GM06990 (cell line): Measurements from ENCODE around the gene LDB3.

ENCODE experiments used
- DNase-seq: peaks from one replicate; pipeline ENCODE4 v3.0.0-alpha.2; 2011; ENCODE audit not compliant: insufficient read length; ENCODE audit errors: extremely low read depth
- H3K27me3 ChIP-seq: replicated peaks from 2 replicates; pipeline ENCODE4 v1.6.0; 2011; ENCODE audit warnings: low read length; ENCODE audit not compliant: control insufficient read depth, insufficient read depth
- H3K36me3 ChIP-seq: 2 replicates; pipeline ENCODE4 v1.5.1; 2011; ENCODE audit warnings: low read length; ENCODE audit not compliant: control insufficient read depth, insufficient read depth
- H3K4me3 ChIP-seq: replicated peaks from 2 replicates; pipeline ENCODE4 v1.5.1; 2011; ENCODE audit warnings: low read depth, mild to moderate bottlenecking, control low read depth, low read length
- TF ChIP-seq, protein P1 (sequence below): IDR thresholded peaks from 2 replicates; pipeline ENCODE4 v1.5.1; 2011; ENCODE audit warnings: low read length, control low read depth, mild to moderate bottlenecking, inconsistent platforms; ENCODE audit not compliant: insufficient read depth, poor library complexity, severe bottlenecking

Gene LDB3

DNA sequence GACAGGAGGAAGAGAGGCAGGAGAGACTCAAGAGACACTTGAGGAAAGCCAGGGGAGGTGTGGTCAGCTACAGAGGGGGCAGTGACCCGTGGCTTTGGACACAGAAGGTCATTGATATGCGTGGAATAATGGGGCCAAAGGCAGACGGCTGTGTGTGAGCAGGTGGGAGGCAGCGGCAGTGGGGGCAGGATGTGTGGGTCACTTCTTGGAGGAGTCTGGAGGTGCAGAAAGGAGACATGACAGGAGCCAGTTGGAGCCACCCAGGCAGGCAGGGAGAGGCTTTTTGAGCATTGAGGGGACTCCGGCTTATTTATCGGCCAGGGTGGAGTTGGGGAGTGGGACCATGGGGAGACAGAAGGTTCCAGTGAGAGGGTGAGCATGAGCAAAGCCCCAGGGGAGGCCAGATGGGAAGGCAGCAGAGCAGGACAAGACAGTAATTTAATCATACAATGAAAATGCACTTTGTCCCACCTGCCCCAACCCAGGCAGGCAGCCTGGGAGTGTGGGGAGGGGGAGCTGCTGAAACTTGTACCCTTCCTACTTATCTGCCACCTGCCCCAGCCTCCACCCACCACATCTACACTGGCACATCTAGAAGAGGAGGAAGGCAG, 5.0 kb downstream of the LDB3 start:
- DNase-seq, result no peak
- no peaks in the 10 kb centered on the region for H3K36me3 ChIP-seq
- peaks cover 1% of the 10 kb centered on the region; the same call in 1 of the 2 replicates for H3K27me3 ChIP-seq
- TF ChIP-seq, protein P1, sequence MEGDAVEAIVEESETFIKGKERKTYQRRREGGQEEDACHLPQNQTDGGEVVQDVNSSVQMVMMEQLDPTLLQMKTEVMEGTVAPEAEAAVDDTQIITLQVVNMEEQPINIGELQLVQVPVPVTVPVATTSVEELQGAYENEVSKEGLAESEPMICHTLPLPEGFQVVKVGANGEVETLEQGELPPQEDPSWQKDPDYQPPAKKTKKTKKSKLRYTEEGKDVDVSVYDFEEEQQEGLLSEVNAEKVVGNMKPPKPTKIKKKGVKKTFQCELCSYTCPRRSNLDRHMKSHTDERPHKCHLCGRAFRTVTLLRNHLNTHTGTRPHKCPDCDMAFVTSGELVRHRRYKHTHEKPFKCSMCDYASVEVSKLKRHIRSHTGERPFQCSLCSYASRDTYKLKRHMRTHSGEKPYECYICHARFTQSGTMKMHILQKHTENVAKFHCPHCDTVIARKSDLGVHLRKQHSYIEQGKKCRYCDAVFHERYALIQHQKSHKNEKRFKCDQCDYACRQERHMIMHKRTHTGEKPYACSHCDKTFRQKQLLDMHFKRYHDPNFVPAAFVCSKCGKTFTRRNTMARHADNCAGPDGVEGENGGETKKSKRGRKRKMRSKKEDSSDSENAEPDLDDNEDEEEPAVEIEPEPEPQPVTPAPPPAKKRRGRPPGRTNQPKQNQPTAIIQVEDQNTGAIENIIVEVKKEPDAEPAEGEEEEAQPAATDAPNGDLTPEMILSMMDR, result no peak
- H3K4me3 ChIP-seq, result no peak overlapping the region

DNA sequence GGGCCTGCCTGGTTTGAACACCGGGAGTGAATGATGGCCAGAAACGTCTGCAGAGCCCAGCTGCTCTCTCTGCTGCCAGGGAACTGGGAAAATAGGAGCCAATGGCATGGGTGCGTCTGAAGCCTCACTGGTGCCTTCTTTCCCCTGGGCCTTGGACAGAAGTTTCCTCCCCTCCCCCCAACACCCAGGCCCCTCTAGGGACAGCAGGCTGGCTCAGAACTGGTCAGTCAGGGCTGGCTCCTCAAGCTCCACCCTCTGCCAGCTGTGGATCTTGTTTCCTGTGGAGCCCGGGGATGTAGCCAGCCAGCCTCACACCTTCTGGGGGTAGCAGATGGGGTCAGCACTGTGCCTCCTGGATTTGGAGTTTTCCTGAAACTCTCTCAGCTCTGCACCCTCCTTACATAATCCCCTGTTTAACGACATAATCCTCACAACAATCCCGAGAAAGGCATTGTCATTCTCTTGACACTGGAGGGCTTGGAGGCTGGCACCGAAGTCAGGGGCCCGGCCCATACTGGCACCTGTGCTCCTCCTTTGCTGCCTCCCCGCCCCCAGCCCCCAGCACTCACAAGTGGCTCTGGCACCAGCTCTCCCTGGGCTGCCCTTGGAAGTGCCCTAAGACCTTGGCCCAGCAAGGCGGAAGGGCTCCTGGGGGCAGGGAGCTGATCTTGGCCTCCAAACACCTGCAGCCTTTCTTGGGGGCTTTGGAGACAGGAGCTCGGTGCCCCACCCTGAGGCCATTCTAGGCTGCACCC, 5.7 kb downstream of the LDB3 start:
- no peak for DNase-seq

DNA sequence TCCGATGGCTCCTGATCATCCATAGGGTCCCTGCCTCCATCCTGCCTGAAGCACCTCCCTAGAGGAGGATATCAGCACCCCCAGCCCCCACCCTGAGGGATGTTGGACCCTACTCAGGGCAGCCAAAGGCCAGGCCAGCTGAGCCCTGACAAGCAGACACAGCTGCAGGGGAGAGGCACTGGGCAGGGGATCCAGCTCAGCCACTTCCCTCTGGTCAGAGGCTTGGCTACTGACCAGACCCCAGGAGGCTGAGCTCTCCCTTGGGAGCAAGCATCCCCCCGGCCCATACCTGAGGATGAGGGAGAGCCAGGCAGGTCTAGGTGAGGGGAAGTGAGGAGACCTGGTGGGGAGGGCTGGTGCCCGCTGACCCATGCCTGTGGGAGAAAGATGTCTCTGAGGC, 6.6 kb downstream of the LDB3 start:
- Histone ChIP-seq H3K36me3 (no peaks in the 10 kb centered on the region), H3K27me3 (no peaks in the 10 kb centered on the region; the same call in none of the 2 replicates), H3K4me3 (no peak overlapping the region)
- DNase-seq, result no peak
- TF ChIP-seq, protein P1, result no peak

More for the DNA sequence above, 5.7 kb downstream of the LDB3 start:
- peaks cover 1% of the 10 kb centered on the region; the same call in 1 of the 2 replicates for H3K27me3 ChIP-seq
- TF ChIP-seq, protein P1, result no peak
- no peaks in the 10 kb centered on the region for H3K36me3 ChIP-seq
- no peak overlapping the region for H3K4me3 ChIP-seq

DNA sequence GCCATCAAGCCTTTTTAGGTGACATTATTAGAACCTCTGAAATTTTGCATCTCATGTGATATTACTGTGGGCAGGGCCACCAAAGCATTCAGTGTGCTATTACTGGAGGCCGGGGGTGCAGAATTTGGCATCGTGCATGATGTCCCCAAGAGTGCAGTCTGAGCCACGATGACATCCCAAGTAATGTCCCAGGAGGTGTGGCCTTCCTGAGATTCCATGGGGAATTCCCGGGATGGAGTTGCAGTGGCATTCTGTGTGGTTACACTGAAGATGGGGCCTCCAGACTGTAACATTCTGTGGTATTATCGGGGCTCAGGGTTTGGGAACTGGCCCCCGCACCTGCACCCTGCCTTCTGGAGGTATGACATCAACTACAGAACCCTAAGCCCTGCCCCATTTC, 9.1 kb downstream of the LDB3 start:
- TF ChIP-seq, protein P1, result no peak
- Histone ChIP-seq H3K27me3 (no peaks in the 10 kb centered on the region; the same call in none of the 2 replicates), H3K4me3 (no peak overlapping the region), H3K36me3 (no peaks in the 10 kb centered on the region)
- DNase-seq, result no peak

DNA sequence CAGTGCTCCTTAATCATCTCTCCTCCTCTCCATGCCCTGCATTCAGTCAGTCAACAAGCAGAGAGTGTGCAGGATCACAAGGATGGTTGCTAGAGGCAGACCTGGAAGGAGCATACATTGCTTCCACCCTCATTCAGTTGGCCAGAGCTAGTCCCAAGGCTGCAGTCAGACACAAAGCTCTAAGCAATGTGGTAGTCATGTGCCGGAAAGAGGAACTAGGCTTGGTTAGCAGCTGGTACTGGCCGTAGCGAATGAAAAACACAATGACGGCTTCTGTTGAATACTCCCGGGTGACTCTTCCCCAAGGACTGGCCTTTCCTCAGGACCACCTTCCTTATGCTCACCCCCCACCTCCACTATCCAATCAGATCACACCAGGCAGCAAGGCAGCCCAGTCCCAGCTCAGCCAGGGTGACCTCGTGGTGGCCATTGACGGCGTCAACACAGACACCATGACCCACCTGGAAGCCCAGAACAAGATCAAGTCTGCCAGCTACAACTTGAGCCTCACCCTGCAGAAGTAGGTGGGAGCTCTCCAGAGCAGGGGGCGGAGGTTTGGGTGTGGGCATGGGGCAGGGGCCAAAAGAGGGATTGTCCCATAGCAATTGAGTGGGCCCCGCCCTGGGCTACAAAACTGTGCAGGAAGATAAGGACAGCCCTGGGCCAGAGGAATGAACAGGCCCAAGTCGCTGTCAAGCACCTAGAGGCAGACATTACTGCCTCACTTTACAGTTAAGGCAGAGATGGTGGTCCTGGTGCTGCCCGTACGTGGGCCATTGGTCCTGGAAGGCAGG, 10.9 kb downstream of the LDB3 start:
- H3K4me3 ChIP-seq, result no peak overlapping the region
- H3K36me3 ChIP-seq, result no peaks in the 10 kb centered on the region
- no peaks in the 10 kb centered on the region; the same call in none of the 2 replicates for H3K27me3 ChIP-seq
- DNase-seq, result no peak
- TF ChIP-seq, protein P1, result no peak
